ENCODE results near the gene TMEM87A.

The TMEM87A gene

DNA sequence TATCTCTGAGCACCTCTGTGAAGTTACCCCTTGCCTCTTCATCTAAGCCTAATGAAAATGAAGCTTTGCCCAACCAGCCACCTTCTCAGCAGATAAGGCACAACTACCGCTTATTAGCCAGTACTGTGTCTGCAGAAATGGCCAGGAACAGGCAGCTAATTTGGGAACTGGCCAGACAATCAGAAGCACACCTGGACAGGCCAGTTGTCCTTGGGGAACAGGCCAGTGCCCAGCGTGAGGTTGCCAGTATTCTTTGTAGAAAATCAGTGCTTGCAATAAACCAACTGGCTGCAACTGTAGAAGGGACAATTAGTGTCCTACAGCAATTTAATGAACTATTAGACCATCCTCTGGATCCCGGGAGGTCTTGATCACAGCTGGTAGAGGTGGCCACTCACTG is 10.4 kb upstream of the TMEM87A start:
- Histone ChIP-seq H3K4me2 (no peak overlapping the region), H3K9ac (no peak overlapping the region), H3K27ac (no peak overlapping the region), H3K27me3 (ENCODE audit: insufficient read depth, low read depth) (no peaks in the 10 kb centered on the region), H3K79me2 (ENCODE audit: insufficient read depth, low read depth) (no peaks in the 10 kb centered on the region), H4K20me1 (ENCODE audit: insufficient read depth) (no peaks in the 10 kb centered on the region), H3K4me3 (IDR thresholded peaks at IDR 0.05; ENCODE audit: insufficient read depth, low read depth, low read length) (no peak overlapping the region), H3K4me1 (ENCODE audit: low read depth, poor library complexity, severe bottlenecking) (peaks cover 13% of the 10 kb centered on the region), H3K36me3 (ENCODE audit: insufficient read depth) (no peaks in the 10 kb centered on the region), H2AFZ (ENCODE audit: low read depth) (no peak overlapping the region)
- TF ChIP-seq CTCF (conservative IDR thresholded peaks at IDR 0.05; ENCODE audit: low read depth, low read length) = no peak

DNA sequence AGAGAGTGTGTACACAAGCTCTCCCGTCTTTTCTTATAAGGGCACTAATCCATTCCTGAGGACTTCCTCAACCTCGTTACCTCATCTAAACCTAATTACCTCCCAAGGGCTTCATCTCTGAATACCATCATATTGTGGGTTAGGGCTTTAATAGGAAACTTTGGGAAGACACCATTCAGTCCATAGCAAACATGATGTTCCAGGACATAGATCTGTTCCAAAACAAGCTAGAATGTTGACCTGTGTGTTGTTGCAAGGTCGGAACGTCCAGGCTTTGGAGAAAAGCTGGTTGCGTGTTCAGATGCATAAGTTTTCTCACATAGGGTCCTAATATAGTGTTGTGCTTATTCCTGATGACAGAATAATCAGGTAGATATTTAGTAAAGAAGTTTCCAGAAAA is 9.7 kb upstream of the TMEM87A start:
- H3K27me3 ChIP-seq (ENCODE audit: insufficient read depth, low read depth) = no peaks in the 10 kb centered on the region
- no peak overlapping the region for H3K9ac ChIP-seq
- peak overlapping the region; percentile 9; the same call in 1 of the 2 replicates for H3K4me2 ChIP-seq
- H3K4me3 ChIP-seq (IDR thresholded peaks at IDR 0.05; ENCODE audit: insufficient read depth, low read depth, low read length) = no peak overlapping the region
- TF ChIP-seq CTCF (conservative IDR thresholded peaks at IDR 0.05; ENCODE audit: low read depth, low read length) = no peak
- no peak overlapping the region for H2AFZ ChIP-seq (ENCODE audit: low read depth)
- H3K27ac ChIP-seq = 0 out of 2 replicates have a peak overlapping the region, but pooled peaks have one; percentile 18
- peaks cover 13% of the 10 kb centered on the region for H3K4me1 ChIP-seq (ENCODE audit: low read depth, poor library complexity, severe bottlenecking)
- H3K36me3 ChIP-seq (ENCODE audit: insufficient read depth) = no peaks in the 10 kb centered on the region
- no peaks in the 10 kb centered on the region for H3K79me2 ChIP-seq (ENCODE audit: insufficient read depth, low read depth)
- no peaks in the 10 kb centered on the region for H4K20me1 ChIP-seq (ENCODE audit: insufficient read depth)

DNA sequence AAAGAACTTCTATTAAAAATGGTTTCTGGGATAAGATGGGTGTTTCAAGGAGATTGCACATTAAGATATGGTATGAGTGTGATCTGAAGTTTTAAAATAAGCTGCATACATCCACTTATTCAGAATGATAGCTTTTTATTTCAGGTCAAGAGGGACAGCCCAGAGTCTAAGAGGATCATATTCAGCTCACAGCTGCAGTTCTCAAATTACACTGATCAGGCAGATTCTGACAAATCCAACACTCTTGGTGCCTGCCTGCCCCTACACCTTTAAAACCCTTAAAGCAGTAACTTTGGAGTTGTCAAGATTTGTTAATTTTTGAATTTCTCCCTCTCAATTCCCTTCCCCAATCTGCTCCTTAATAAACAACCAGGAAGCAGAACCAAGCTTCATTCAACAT is 9.1 kb upstream of the TMEM87A start:
- Histone ChIP-seq H4K20me1 (ENCODE audit: insufficient read depth) (no peaks in the 10 kb centered on the region), H3K4me1 (ENCODE audit: low read depth, poor library complexity, severe bottlenecking) (peaks cover 13% of the 10 kb centered on the region), H3K4me3 (IDR thresholded peaks at IDR 0.05; ENCODE audit: insufficient read depth, low read depth, low read length) (no peak overlapping the region), H3K27ac (0 out of 2 replicates have a peak overlapping the region, but pooled peaks have one; percentile 18), H3K4me2 (peak overlapping the region; percentile 9; the same call in 1 of the 2 replicates), H2AFZ (ENCODE audit: low read depth) (no peak overlapping the region), H3K79me2 (ENCODE audit: insufficient read depth, low read depth) (no peaks in the 10 kb centered on the region), H3K36me3 (ENCODE audit: insufficient read depth) (no peaks in the 10 kb centered on the region), H3K9ac (no peak overlapping the region), H3K27me3 (ENCODE audit: insufficient read depth, low read depth) (no peaks in the 10 kb centered on the region)
- no peak for TF ChIP-seq CTCF (conservative IDR thresholded peaks at IDR 0.05; ENCODE audit: low read depth, low read length)

- H3K4me3 ChIP-seq (IDR thresholded peaks at IDR 0.05; ENCODE audit: insufficient read depth, low read depth, low read length) = no peak overlapping the region
- no peak overlapping the region for H2AFZ ChIP-seq (ENCODE audit: low read depth)
- H3K36me3 ChIP-seq (ENCODE audit: insufficient read depth) = no peaks in the 10 kb centered on the region
- peaks cover 28% of the 10 kb centered on the region; the same call in 1 of the 2 replicates for H3K79me2 ChIP-seq (ENCODE audit: insufficient read depth, low read depth)
- no peak overlapping the region for H3K27ac ChIP-seq
- peaks cover 28% of the 10 kb centered on the region for H3K4me1 ChIP-seq (ENCODE audit: low read depth, poor library complexity, severe bottlenecking)
- no peaks in the 10 kb centered on the region for H3K27me3 ChIP-seq (ENCODE audit: insufficient read depth, low read depth)
- H4K20me1 ChIP-seq (ENCODE audit: insufficient read depth) = no peaks in the 10 kb centered on the region
- no peak overlapping the region for H3K9ac ChIP-seq
- TF ChIP-seq CTCF (conservative IDR thresholded peaks at IDR 0.05; ENCODE audit: low read depth, low read length) = no peak
- H3K4me2 ChIP-seq = no peak overlapping the region
Measured at GRCh38 chr15:42279234-42279723, 6.0 kb upstream of the TMEM87A start.

Measured in KMS-11 (cell line).